Activated CD4-positive, CD25-positive, alpha-beta regulatory T cell treated with anti-CD3 and anti-CD28 coated beads, Interleukin-2, amount 50 U/mL, for 24 hours (primary cell): ENCODE results near the gene EML6.
"Not testable (repeated sequence)": the region's sequence is repeated elsewhere in the genome, so short reads cannot be mapped to it uniquely, and the experiment has no call there.

Experiments used
- ATAC-seq, 2 donors: fragments of 150-1000 bp; cut with Tn5 transposase; one replicate each; pipeline ENCODE4 v1.10.0; 2021; ENCODE audit warnings: mild to moderate bottlenecking in 1 of 2, moderate library complexity in 1 of 2

EML6 gene

GRCh38 chr2:54723131-54723995, at the start of gene EML6:
EML6 (plus strand) TSS chr2:54723662; CDS start chr2:54725062, 1,400 bp downstream.
- ATAC-seq: peak; percentile 98

GRCh38 chr2:54675281-54675680, 48.2 kb upstream of the EML6 start:
- ATAC-seq: no peak

- no peak for ATAC-seq
Measured at GRCh38 chr2:54675738-54676137, 47.7 kb upstream of the EML6 start.

GRCh38 chr2:54676656-54677055, 46.8 kb upstream of the EML6 start:
- no peak for ATAC-seq

- no peak for ATAC-seq
Measured at GRCh38 chr2:54677476-54678265, 45.8 kb upstream of the EML6 start.

- no peak for ATAC-seq
Measured at GRCh38 chr2:54678719-54679118, 44.7 kb upstream of the EML6 start.

- peak; percentile 92 to 94 for ATAC-seq
Measured at GRCh38 chr2:54680397-54681041, 42.9 kb upstream of the EML6 start.

- ATAC-seq: no peak
Measured at GRCh38 chr2:54681416-54681815, 42.0 kb upstream of the EML6 start.

GRCh38 chr2:54683596-54683995, 39.9 kb upstream of the EML6 start:
- ATAC-seq: no peak

GRCh38 chr2:54685263-54685775, 38.1 kb upstream of the EML6 start:
- ATAC-seq: no peak

GRCh38 chr2:54687595-54688152, 35.8 kb upstream of the EML6 start:
- no peak for ATAC-seq

- no peak for ATAC-seq
Measured at GRCh38 chr2:54691445-54692135, 31.9 kb upstream of the EML6 start.

GRCh38 chr2:54692556-54692955, 30.9 kb upstream of the EML6 start:
- ATAC-seq: no peak

- ATAC-seq: no peak
Measured at GRCh38 chr2:54695378-54695777, 28.1 kb upstream of the EML6 start.

- no peak for ATAC-seq
Measured at GRCh38 chr2:54697934-54698333, 25.5 kb upstream of the EML6 start.

- ATAC-seq: not testable (repeated sequence)
Measured at GRCh38 chr2:54698926-54699325, 24.5 kb upstream of the EML6 start.

- ATAC-seq: no peak
Measured at GRCh38 chr2:54699665-54700064, 23.8 kb upstream of the EML6 start.

- ATAC-seq: peak in 1 of 2 donors; percentile 55
Measured at GRCh38 chr2:54701029-54701428, 22.4 kb upstream of the EML6 start.

- no peak for ATAC-seq
Measured at GRCh38 chr2:54704238-54704637, 19.2 kb upstream of the EML6 start.

- peak in 1 of 2 donors; percentile 51 for ATAC-seq
Measured at GRCh38 chr2:54704688-54705605, 18.5 kb upstream of the EML6 start.

- ATAC-seq: no peak
Measured at GRCh38 chr2:54706622-54707021, 16.8 kb upstream of the EML6 start.
